Suprapubic skin (tissue), 4 donors: ENCODE measurements around the gene PLS1. TPM values are rescaled to one million over a fixed set of nuclear protein-coding genes. Genes with fewer than 3 reads are reported as not detected.

Experiments
- DNase-seq, 2 donors: peaks; one replicate each; pipeline ENCODE4 v3.0.0-alpha.2; 2019; ENCODE audit warnings: low spot score in 2 of 2
- H3K27ac ChIP-seq: fragments of 200-600 bp; sonication (generic); one replicate; pipeline ENCODE4 v1.5.1; 2019
- H3K27me3 ChIP-seq: fragments of 200-600 bp; sonication (generic); one replicate; pipeline ENCODE4 v1.5.1; 2019
- H3K36me3 ChIP-seq: fragments of 200-600 bp; sonication (generic); one replicate; pipeline ENCODE4 v1.5.1; 2019
- H3K4me1 ChIP-seq: fragments of 200-600 bp; sonication (generic); one replicate; pipeline ENCODE4 v1.5.1; 2019
- H3K4me3 ChIP-seq: fragments of 200-600 bp; sonication (generic); one replicate; pipeline ENCODE4 v1.5.1; 2019; ENCODE audit warnings: mild to moderate bottlenecking
- H3K9me3 ChIP-seq: fragments of 200-600 bp; sonication (generic); one replicate; pipeline ENCODE4 v1.5.1; 2019
- EP300 ChIP-seq: sonication (generic); formaldehyde crosslinking; IDR thresholded peaks from one replicate; pipeline ENCODE4 v1.6.1; 2017; ENCODE audit warnings: antibody characterized with exemption
- POLR2A ChIP-seq, 2 donors: fragments of 450-650 bp; IDR thresholded peaks; one replicate each; pipeline ENCODE4 v1.6.1; 2017; ENCODE audit warnings: antibody characterized with exemption in 2 of 2, mild to moderate bottlenecking in 2 of 2, moderate library complexity in 2 of 2
- POLR2AphosphoS5 ChIP-seq, 3 donors: sonication (generic); formaldehyde crosslinking; IDR thresholded peaks; one replicate each; pipeline ENCODE4 v1.6.1; 2017; ENCODE audit warnings: antibody characterized with exemption in 3 of 3
- WGBS: methylation state at CpG from one replicate; pipeline ENCODE4 v1.1.5; 2018; 5-methylcytosine and 5-hydroxymethylcytosine counted together
- total RNA-seq, 4 donors: library from RNA; depleted of rRNA; stranded (reverse); fragments of >200 nt; gene quantifications; one replicate each; pipeline ENCODE4 v1.1.0, GENCODE V29; 2016
- TF ChIP-seq, protein P1 (sequence below), 2 donors: fragments of 200-600 bp in 1 of 2; fragments of 450-650 bp in 1 of 2; sonication (generic) in 1 of 2; IDR thresholded peaks; one replicate each; pipeline ENCODE4 v1.5.1; 2016 to 2019; ENCODE audit warnings: antibody characterized with exemption in 2 of 2, mild to moderate bottlenecking in 1 of 2, moderate library complexity in 1 of 2

The PLS1 gene
- total RNA-seq, 4 donors from 2014 or later, result 4.4 to 9.1 (median 7.5) TPM

DNA sequence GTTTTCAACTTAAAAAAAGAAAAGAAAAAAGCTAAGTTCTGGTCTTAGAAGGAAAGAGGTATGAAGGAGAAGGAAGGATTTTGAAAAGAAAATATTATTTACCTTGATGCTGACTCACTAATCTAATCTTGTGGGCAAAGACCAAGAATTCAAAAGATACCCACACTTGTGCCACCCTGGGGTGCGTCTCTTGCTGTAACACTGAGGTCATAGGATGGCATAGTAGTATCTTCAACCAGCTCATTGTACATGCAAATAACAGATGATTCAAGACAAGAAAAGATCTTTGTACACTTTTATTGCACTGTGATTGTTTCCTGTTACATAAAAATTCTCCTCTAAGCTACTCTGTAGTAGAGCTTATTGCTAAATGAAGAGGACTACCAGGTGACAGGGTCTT, 17.3 kb downstream of the PLS1 start:
- no peak for DNase-seq
- Histone ChIP-seq H3K4me1 (no peaks in the 10 kb centered on the region), H3K4me3 (no peak overlapping the region), H3K9me3 (no peaks in the 10 kb centered on the region), H3K36me3 (no peaks in the 10 kb centered on the region), H3K27ac (no peak overlapping the region), H3K27me3 (no peaks in the 10 kb centered on the region)
- no peak for TF ChIP-seq POLR2A (IDR thresholded peaks at IDR 0.05)
- TF ChIP-seq EP300, result no peak
- no peak for TF ChIP-seq POLR2AphosphoS5 (IDR thresholded peaks at IDR 0.05)
- TF ChIP-seq, protein P1, sequence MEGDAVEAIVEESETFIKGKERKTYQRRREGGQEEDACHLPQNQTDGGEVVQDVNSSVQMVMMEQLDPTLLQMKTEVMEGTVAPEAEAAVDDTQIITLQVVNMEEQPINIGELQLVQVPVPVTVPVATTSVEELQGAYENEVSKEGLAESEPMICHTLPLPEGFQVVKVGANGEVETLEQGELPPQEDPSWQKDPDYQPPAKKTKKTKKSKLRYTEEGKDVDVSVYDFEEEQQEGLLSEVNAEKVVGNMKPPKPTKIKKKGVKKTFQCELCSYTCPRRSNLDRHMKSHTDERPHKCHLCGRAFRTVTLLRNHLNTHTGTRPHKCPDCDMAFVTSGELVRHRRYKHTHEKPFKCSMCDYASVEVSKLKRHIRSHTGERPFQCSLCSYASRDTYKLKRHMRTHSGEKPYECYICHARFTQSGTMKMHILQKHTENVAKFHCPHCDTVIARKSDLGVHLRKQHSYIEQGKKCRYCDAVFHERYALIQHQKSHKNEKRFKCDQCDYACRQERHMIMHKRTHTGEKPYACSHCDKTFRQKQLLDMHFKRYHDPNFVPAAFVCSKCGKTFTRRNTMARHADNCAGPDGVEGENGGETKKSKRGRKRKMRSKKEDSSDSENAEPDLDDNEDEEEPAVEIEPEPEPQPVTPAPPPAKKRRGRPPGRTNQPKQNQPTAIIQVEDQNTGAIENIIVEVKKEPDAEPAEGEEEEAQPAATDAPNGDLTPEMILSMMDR (IDR thresholded peaks at IDR 0.05), result no peak
- 88% methylated on average over 1 of the region's 1 CpG for WGBS

GRCh38 chr3:142614059-142614626, 17.9 kb downstream of the PLS1 start:
- WGBS, result 78% methylated on average over 2 of the region's 2 CpGs

DNA sequence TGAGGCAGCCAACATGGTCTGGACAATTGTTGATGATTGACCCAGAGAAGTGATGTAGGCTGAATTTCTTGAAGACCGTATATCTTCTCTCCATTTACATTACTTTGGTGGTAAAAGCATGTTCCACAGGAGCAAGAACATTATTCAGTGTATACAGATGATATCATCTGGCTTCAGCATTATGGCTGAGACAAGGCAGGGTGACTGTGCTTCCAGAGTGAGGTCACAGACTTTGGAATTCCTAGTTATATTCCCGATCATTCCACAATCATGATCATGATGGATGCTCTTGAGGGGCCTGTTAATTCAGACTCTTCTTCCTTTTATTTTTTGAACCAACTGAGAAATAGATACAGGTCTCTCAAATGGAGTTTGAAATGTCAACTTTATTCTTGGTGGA, 19.0 kb downstream of the PLS1 start:
- no peaks in the 10 kb centered on the region for H3K36me3 ChIP-seq
- no peak overlapping the region for H3K4me3 ChIP-seq
- no peaks in the 10 kb centered on the region for H3K4me1 ChIP-seq
- 95% methylated on average over 2 of the region's 2 CpGs for WGBS
- DNase-seq, result no peak
- H3K27me3 ChIP-seq, result no peaks in the 10 kb centered on the region
- no peak overlapping the region for H3K27ac ChIP-seq
- H3K9me3 ChIP-seq, result no peaks in the 10 kb centered on the region
- TF ChIP-seq POLR2A (IDR thresholded peaks at IDR 0.05) (no peak), EP300 (no peak), POLR2AphosphoS5 (IDR thresholded peaks at IDR 0.05) (no peak)
- TF ChIP-seq, protein P1 (IDR thresholded peaks at IDR 0.05), result no peak

More at GRCh38 chr3:142614059-142614626, 17.9 kb downstream of the PLS1 start:
- no peak overlapping the region for H3K27ac ChIP-seq
- no peaks in the 10 kb centered on the region for H3K9me3 ChIP-seq
- H3K36me3 ChIP-seq, result no peaks in the 10 kb centered on the region
- H3K27me3 ChIP-seq, result no peaks in the 10 kb centered on the region
- no peaks in the 10 kb centered on the region for H3K4me1 ChIP-seq
- no peak for DNase-seq
- no peak for TF ChIP-seq POLR2AphosphoS5 (IDR thresholded peaks at IDR 0.05)
- TF ChIP-seq POLR2A (IDR thresholded peaks at IDR 0.05), result no peak
- TF ChIP-seq EP300, result no peak
- TF ChIP-seq, protein P1 (IDR thresholded peaks at IDR 0.05), result no peak
- H3K4me3 ChIP-seq, result no peak overlapping the region

GRCh38 chr3:142618917-142619461, 22.8 kb downstream of the PLS1 start:
- no peak for DNase-seq
- Histone ChIP-seq H3K4me1 (no peaks in the 10 kb centered on the region), H3K4me3 (no peak overlapping the region), H3K36me3 (no peaks in the 10 kb centered on the region), H3K27ac (no peak overlapping the region), H3K9me3 (no peaks in the 10 kb centered on the region), H3K27me3 (no peaks in the 10 kb centered on the region)
- TF ChIP-seq POLR2AphosphoS5 (IDR thresholded peaks at IDR 0.05), result no peak
- no peak for TF ChIP-seq EP300
- WGBS, result 81% methylated on average over 3 of the region's 3 CpGs

- Histone ChIP-seq H3K27me3 (no peaks in the 10 kb centered on the region), H3K9me3 (no peaks in the 10 kb centered on the region), H3K4me1 (no peaks in the 10 kb centered on the region), H3K4me3 (no peak overlapping the region), H3K27ac (no peak overlapping the region), H3K36me3 (no peaks in the 10 kb centered on the region)
- DNase-seq, result no peak
- TF ChIP-seq EP300 (no peak), POLR2AphosphoS5 (IDR thresholded peaks at IDR 0.05) (no peak), POLR2A (IDR thresholded peaks at IDR 0.05) (no peak)
- TF ChIP-seq, protein P1 (IDR thresholded peaks at IDR 0.05), result no peak
- 96% methylated on average over 2 of the region's 2 CpGs for WGBS
Measured at GRCh38 chr3:142622405-142622804, 26.2 kb downstream of the PLS1 start.

DNA sequence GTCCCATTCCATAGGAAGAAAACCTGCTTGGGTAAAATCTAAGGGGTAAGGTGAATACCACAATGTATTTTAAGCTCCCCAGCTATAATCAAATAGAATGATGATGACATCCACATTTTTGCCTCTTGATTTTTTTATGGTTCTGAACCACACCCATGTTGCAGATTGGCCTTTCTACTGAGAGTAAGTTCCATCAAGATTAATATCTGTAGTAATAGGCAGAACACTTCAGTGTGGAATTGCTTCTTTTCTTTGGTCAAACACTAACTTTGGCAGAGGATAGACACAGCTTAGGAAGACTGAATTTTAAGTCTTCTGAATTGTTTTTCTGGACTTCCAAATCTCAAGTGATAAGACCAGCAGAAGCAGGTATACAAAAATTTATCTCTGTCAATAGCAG, 27.0 kb downstream of the PLS1 start:
- no peak for DNase-seq
- no peaks in the 10 kb centered on the region for H3K4me1 ChIP-seq

More for the DNA sequence above, 27.0 kb downstream of the PLS1 start:
- Histone ChIP-seq H3K4me3 (no peak overlapping the region), H3K27ac (no peak overlapping the region), H3K36me3 (no peaks in the 10 kb centered on the region), H3K9me3 (no peaks in the 10 kb centered on the region), H3K27me3 (no peaks in the 10 kb centered on the region)
- no peak for TF ChIP-seq EP300
- no peak for TF ChIP-seq POLR2AphosphoS5 (IDR thresholded peaks at IDR 0.05)
- TF ChIP-seq, protein P1 (IDR thresholded peaks at IDR 0.05), result no peak
- no peak for TF ChIP-seq POLR2A (IDR thresholded peaks at IDR 0.05)
